H1 (cell line): ENCODE data around the gene TSPAN16. TPM values are rescaled to one million over a fixed set of nuclear protein-coding genes. Genes with fewer than 3 reads are reported as not detected.

Experiments used
- CTCF ChIA-PET: fragments of 300-600 bp; sonication (Branson Sonifier 250); formaldehyde crosslinking; loops from one replicate; lab custom pipeline; 2021; ENCODE audit not compliant: partially characterized antibody; lab: Charles Lee
- POLR2A ChIA-PET: fragments of 300-600 bp; sonication (Branson Sonifier 250); formaldehyde crosslinking; loops from one replicate; lab custom pipeline; 2021; ENCODE audit warnings: inconsistent platforms; ENCODE audit not compliant: partially characterized antibody; lab: Charles Lee
- DNase-seq, 2 experiments: peaks; one replicate each; pipeline versions ENCODE4 v3.0.0 to v3.0.0-alpha.2; 2010 to 2022; ENCODE audit warnings: low spot score in 2 of 2, low read depth in 1 of 2, mixed read lengths in 1 of 2
- FAIRE-seq: peaks from 2 replicates; lab custom pipeline; 2011; peaks lifted over from hg19 to GRCh38; lab: Jason Lieb, UNC
- H2AFZ ChIP-seq: 2 replicates; pipeline ENCODE4 v1.8.1; 2012; ENCODE audit warnings: low read length, inconsistent platforms
- H2AK5ac ChIP-seq: 2 replicates; pipeline ENCODE4 v1.6.1; 2013; ENCODE audit warnings: low read depth, low read length
- H2BK120ac ChIP-seq: replicated peaks from 2 replicates; pipeline ENCODE3; 2013; ENCODE audit warnings: low read depth, low read length, inconsistent platforms
- H2BK12ac ChIP-seq: 2 replicates; pipeline ENCODE4 v1.6.1; 2013; ENCODE audit warnings: low read depth, low read length
- H2BK15ac ChIP-seq: 2 replicates; pipeline ENCODE4 v1.6.1; 2013; ENCODE audit warnings: low read length
- H2BK20ac ChIP-seq: 2 replicates; pipeline ENCODE4 v1.6.1; 2013; ENCODE audit warnings: low read length
- H2BK5ac ChIP-seq: 2 replicates; pipeline ENCODE4 v1.6.1; 2013; ENCODE audit warnings: low read depth, low read length
- H3K14ac ChIP-seq: 2 replicates; pipeline ENCODE4 v1.6.1; 2013; ENCODE audit warnings: inconsistent platforms; ENCODE audit not compliant: insufficient read length
- H3K18ac ChIP-seq: 2 replicates; pipeline ENCODE4 v1.6.1; 2013; ENCODE audit warnings: low read length; ENCODE audit errors: extremely low read depth
- H3K23ac ChIP-seq: 2 replicates; pipeline ENCODE4 v1.6.1; 2013; ENCODE audit warnings: inconsistent platforms; ENCODE audit not compliant: insufficient read length
- H3K23me2 ChIP-seq: 2 replicates; pipeline ENCODE4 v1.6.1; 2013; ENCODE audit warnings: low read depth, low read length
- H3K27ac ChIP-seq: 2 replicates; pipeline ENCODE4 v1.6.1; 2011; ENCODE audit warnings: low read depth, low read length, inconsistent platforms
- H3K27me3 ChIP-seq, 4 experiments: replicated peaks in 1 of 4; 1 replicate in 1 of 4; 2 replicates in 3 of 4; pipeline versions ENCODE4 v1.6.1 to v1.8.1; 2011 to 2013; ENCODE audit warnings: low read length in 3 of 4, mild to moderate bottlenecking in 3 of 4, inconsistent platforms in 2 of 4, mixed read lengths in 2 of 4, moderate library complexity in 1 of 4; ENCODE audit not compliant: control insufficient read depth in 3 of 4, insufficient read depth in 3 of 4; ENCODE audit errors: extremely low read depth in 1 of 4
- H3K36me3 ChIP-seq, 4 experiments: 2 replicates each; pipeline versions ENCODE4 v1.6.1 to v1.8.1; 2011 to 2013; ENCODE audit warnings: mild to moderate bottlenecking in 4 of 4, low read length in 3 of 4, moderate library complexity in 2 of 4, control low read depth in 1 of 4, inconsistent platforms in 1 of 4; ENCODE audit not compliant: insufficient read depth in 4 of 4, control insufficient read depth in 2 of 4
- H3K4ac ChIP-seq: replicated peaks from 2 replicates; pipeline ENCODE3; 2013; ENCODE audit warnings: low read length, low read depth, mixed read lengths, inconsistent platforms; ENCODE audit not compliant: insufficient read length
- H3K4me1 ChIP-seq, 4 experiments: replicated peaks in 1 of 4; 1 replicate in 1 of 4; 2 replicates in 3 of 4; pipeline versions ENCODE4 v1.6.1 to v1.8.1; 2011 to 2013; ENCODE audit warnings: low read length in 3 of 4, inconsistent platforms in 2 of 4, mixed read lengths in 1 of 4; ENCODE audit not compliant: insufficient read depth in 4 of 4, control insufficient read depth in 3 of 4
- H3K4me2 ChIP-seq, 2 experiments: 2 replicates each; pipeline versions ENCODE4 v1.6.1 to v1.8.1; 2011 to 2013; ENCODE audit warnings: low read depth in 2 of 2, low read length in 2 of 2, control low read depth in 1 of 2, inconsistent platforms in 1 of 2, mild to moderate bottlenecking in 1 of 2; ENCODE audit not compliant: insufficient read depth in 1 of 2
- H3K4me3 ChIP-seq, 4 experiments: fragments of 200-600, 300-600 bp in 1 of 4; sonication (generic), shearing (Covaris generic), sonication (Bioruptor Twin) in 1 of 4; 2 replicates each; pipeline versions ENCODE4 v1.5.1 to v1.8.1; 2011 to 2016; ENCODE audit warnings: low read length in 4 of 4, low read depth in 3 of 4, control low read depth in 2 of 4, inconsistent platforms in 2 of 4, mild to moderate bottlenecking in 2 of 4, mixed read lengths in 1 of 4, moderate library complexity in 1 of 4; ENCODE audit not compliant: insufficient read depth in 2 of 4; ENCODE audit errors: extremely low read depth in 1 of 4
- H3K56ac ChIP-seq: replicated peaks from 2 replicates; pipeline ENCODE3; 2013; ENCODE audit warnings: low read depth, mild to moderate bottlenecking, mixed read lengths, low read length, inconsistent platforms; ENCODE audit not compliant: insufficient read length
- H3K79me1 ChIP-seq: 2 replicates; pipeline ENCODE4 v1.6.1; 2013; ENCODE audit warnings: low read depth, low read length, control low read depth
- H3K79me2 ChIP-seq, 2 experiments: 2 replicates each; pipeline versions ENCODE4 v1.6.1 to v1.8.1; 2012 to 2013; ENCODE audit warnings: low read length in 2 of 2, mild to moderate bottlenecking in 2 of 2, inconsistent platforms in 1 of 2; ENCODE audit not compliant: insufficient read depth in 2 of 2, control insufficient read depth in 1 of 2
- H3K9ac ChIP-seq, 4 experiments: replicated peaks in 1 of 4; 1 replicate in 1 of 4; 2 replicates in 3 of 4; pipeline versions ENCODE4 v1.6.1 to v1.8.1; 2011 to 2013; ENCODE audit warnings: low read depth in 3 of 4, low read length in 3 of 4, control low read depth in 2 of 4, mild to moderate bottlenecking in 2 of 4, moderate library complexity in 2 of 4, inconsistent platforms in 1 of 4; ENCODE audit errors: extremely low read depth in 1 of 4
- H3K9me3 ChIP-seq, 2 experiments: 2 replicates each; pipeline versions ENCODE4 v1.6.1 to v1.8.1; 2012 to 2013; ENCODE audit warnings: mild to moderate bottlenecking in 2 of 2, moderate library complexity in 2 of 2, control low read depth in 1 of 2, inconsistent platforms in 1 of 2, low read depth in 1 of 2, low read length in 1 of 2, mixed read lengths in 1 of 2; ENCODE audit not compliant: insufficient read depth in 2 of 2
- H4K20me1 ChIP-seq, 2 experiments: replicated peaks in 1 of 2; 2 replicates each; pipeline versions ENCODE3 to v1.8.1; 2011 to 2013; ENCODE audit warnings: inconsistent platforms in 2 of 2, low read length in 2 of 2, mild to moderate bottlenecking in 1 of 2; ENCODE audit not compliant: insufficient read depth in 2 of 2, control insufficient read depth in 1 of 2
- H4K5ac ChIP-seq: 2 replicates; pipeline ENCODE4 v1.6.1; 2013; ENCODE audit warnings: low read length, low read depth, mixed read lengths, inconsistent platforms; ENCODE audit not compliant: insufficient read length
- H4K8ac ChIP-seq: 2 replicates; pipeline ENCODE4 v1.8.0; 2013; ENCODE audit warnings: mild to moderate bottlenecking, moderate library complexity, low read length, inconsistent platforms; ENCODE audit not compliant: insufficient read depth; ENCODE audit errors: extremely low read depth
- H4K91ac ChIP-seq: replicated peaks from 2 replicates; pipeline ENCODE3; 2013; ENCODE audit warnings: low read length, mixed read lengths, inconsistent platforms; ENCODE audit not compliant: insufficient read length
- ASH2L ChIP-seq: fragments of 200-600, 300-600 bp; sonication (generic); IDR thresholded peaks from one replicate; pipeline ENCODE4 v1.7.1; 2017; ENCODE audit warnings: low read length
- BACH1 ChIP-seq: IDR thresholded peaks from 2 replicates; pipeline ENCODE4 v1.6.1; 2012; ENCODE audit warnings: low read length, improper control_type of control experiment
- CREB1 ChIP-seq: IDR thresholded peaks from 2 replicates; pipeline ENCODE4 v1.6.1; 2012; ENCODE audit warnings: inconsistent platforms
- E2F6 ChIP-seq: IDR thresholded peaks from 2 replicates; pipeline ENCODE4 v1.6.1; 2012; ENCODE audit warnings: inconsistent platforms
- JUN ChIP-seq: IDR thresholded peaks from 2 replicates; pipeline ENCODE4 v1.6.1; 2011; ENCODE audit warnings: low read depth, mild to moderate bottlenecking, improper control_type of control experiment, low read length
- KDM5A ChIP-seq: fragments of 200-600 bp; IDR thresholded peaks from 2 replicates; pipeline ENCODE4 v1.7.1; 2012; ENCODE audit warnings: mild to moderate bottlenecking, low read length, inconsistent platforms, mixed read lengths
- MAX ChIP-seq: IDR thresholded peaks from 2 replicates; pipeline ENCODE4 v1.6.1; 2012; ENCODE audit warnings: inconsistent platforms
- PHF8 ChIP-seq: fragments of 200-600 bp; sonication (generic); conservative IDR thresholded peaks from 2 replicates; pipeline ENCODE4 v1.7.1; 2012; ENCODE audit warnings: low read depth, mild to moderate bottlenecking, inconsistent platforms, low read length, moderate library complexity
- SP1 ChIP-seq: IDR thresholded peaks from 2 replicates; pipeline ENCODE4 v1.6.1; 2011; ENCODE audit warnings: low read depth, low read length
- SP2 ChIP-seq: IDR thresholded peaks from 2 replicates; pipeline ENCODE4 v1.6.1; 2012; ENCODE audit warnings: mild to moderate bottlenecking, low read length, inconsistent platforms
- SP4 ChIP-seq: IDR thresholded peaks from 2 replicates; pipeline ENCODE4 v1.6.1; 2012; ENCODE audit warnings: low read length, inconsistent platforms
- YY1 ChIP-seq: IDR thresholded peaks from 2 replicates; pipeline ENCODE4 v1.6.1; 2011; ENCODE audit warnings: low read depth, mild to moderate bottlenecking, low read length
- ZNF274 ChIP-seq: IDR thresholded peaks from 2 replicates; pipeline ENCODE4 v1.7.0; 2012; ENCODE audit warnings: low read length, borderline replicate concordance; ENCODE audit errors: extremely low read depth
- WGBS, 2 experiments: shearing (Covaris generic) in 1 of 2; methylation state at CpG; one replicate each; pipeline versions ENCODE4 v1.1.6 to v1.1.7; 2013 to 2015; ENCODE audit warnings: low lambda C conversion rate in 2 of 2, mixed read lengths in 2 of 2, inconsistent platforms in 1 of 2, low coverage in 1 of 2, missing lambda C conversion rate in 1 of 2; ENCODE audit not compliant: insufficient replicate concordance in 2 of 2, insufficient coverage in 1 of 2, insufficient read length in 1 of 2; ENCODE audit errors: extremely low coverage in 1 of 2, missing lambda C conversion rate in 1 of 2; 5-methylcytosine and 5-hydroxymethylcytosine counted together
- polyA plus RNA-seq, 7 experiments: library from polyadenylated mRNA; depleted of rRNA in 3 of 7; stranded (reverse) in 5 of 7; unstranded in 2 of 7; fragments of >200 nt in 5 of 7; fragments of 200-250 nt in 2 of 7; gene quantifications; 1 replicate in 5 of 7; 2 replicates in 1 of 7; 4 replicates in 1 of 7; pipeline versions ENCODE4 v1.2.1 to v1.2.3, GENCODE V29; 2011 to 2013; ENCODE audit warnings: missing spikeins in 2 of 7, mixed read lengths in 2 of 7
- total RNA-seq: library from RNA; stranded (reverse); fragmentation: NEBNext Ultra II Directional; extraction: Animal tissue kit (Norgen Biotek cat#: 25700); gene quantifications from 2 replicates; pipeline ENCODE4 v1.2.1, GENCODE V29; 2021

Gene TSPAN16
- total and polyA plus RNA-seq, 2 of the 8 experiments (the other 6 are each of a cell fraction or from before 2014, with no cell fraction given): not detected

GRCh38 chr19:11335449-11336146, 39.6 kb downstream of the TSPAN16 start:
- no peak overlapping the region for H4K5ac ChIP-seq
- TF ChIP-seq CREB1 (no peak), SP2 (no peak), SP1 (no peak), JUN (no peak), SP4 (no peak), ZNF274 (no peak), E2F6 (no peak), ASH2L (no peak), MAX (no peak), PHF8 (no peak), BACH1 (no peak), YY1 (no peak), KDM5A (no peak)
- ChIA-PET POLR2A (no interaction called here), CTCF (interaction anchor here (1.0 kb wide), 1 partner anchor 28 kb away, joined by 3 read pairs; no protein-coding TSS in a partner anchor)
- H3K56ac ChIP-seq: no peak overlapping the region
- H2BK15ac ChIP-seq: no peak overlapping the region
- peaks cover 11% of the 10 kb centered on the region; the same call in 1 of the 2 replicates for H3K23me2 ChIP-seq
- peaks cover 0 to 9% (median 2%) of the 10 kb centered on the region in 4 experiments; a peak in 3 of 8 replicates for H3K36me3 ChIP-seq
- H4K20me1 ChIP-seq: peaks cover 2 to 5% of the 10 kb centered on the region in 2 experiments
- no peak overlapping the region for H2BK20ac ChIP-seq
- no peak overlapping the region for H2AFZ ChIP-seq
- no peak overlapping the region for H3K4me2 ChIP-seq
- no peak overlapping the region for H3K4ac ChIP-seq
- H3K18ac ChIP-seq: no peak overlapping the region
- peaks cover 0 to 4% (median 1%) of the 10 kb centered on the region in 4 experiments; a peak in 4 of 7 replicates for H3K4me1 ChIP-seq
- DNase-seq (no peak), FAIRE-seq (no peak)
- no peaks in the 10 kb centered on the region for H3K79me2 ChIP-seq
- H3K9me3 ChIP-seq: no peaks in the 10 kb centered on the region
- no peak overlapping the region for H3K14ac ChIP-seq
- H2BK5ac ChIP-seq: no peak overlapping the region
- H3K9ac ChIP-seq: no peak overlapping the region
- no peaks in the 10 kb centered on the region for H3K79me1 ChIP-seq
- no peak overlapping the region for H4K91ac ChIP-seq
- H3K27ac ChIP-seq: no peak overlapping the region
- H2BK120ac ChIP-seq: no peak overlapping the region
- 95% methylated on average over 17 of the region's 17 CpGs; no CpG with 5 or more reads in 1 of the 2 experiments for WGBS, 2 experiments
- H2AK5ac ChIP-seq: no peak overlapping the region
- H3K27me3 ChIP-seq: no peaks in the 10 kb centered on the region; a peak in 2 of 7 replicates
- no peak overlapping the region for H4K8ac ChIP-seq
- H3K23ac ChIP-seq: no peak overlapping the region
- H3K4me3 ChIP-seq: no peak overlapping the region
- H2BK12ac ChIP-seq: no peak overlapping the region
